H9 (cell line): Measurements from ENCODE around the gene DENND1A. TPM values are rescaled to one million over a fixed set of nuclear protein-coding genes. Genes with fewer than 3 reads are reported as not detected.

Experiments used
- DNase-seq: peaks from one replicate; pipeline ENCODE4 v3.0.0-alpha.2; 2017
- H2AFZ ChIP-seq: one replicate; pipeline ENCODE4 v1.6.1; 2013; ENCODE audit warnings: mild to moderate bottlenecking, low read length, control low read depth, moderate library complexity
- H2AK5ac ChIP-seq: 2 replicates; pipeline ENCODE4 v1.6.1; 2013; ENCODE audit warnings: low read length, control low read depth, mixed read lengths; ENCODE audit not compliant: insufficient read length
- H2BK120ac ChIP-seq: one replicate; pipeline ENCODE4 v1.6.1; 2013; ENCODE audit warnings: low read depth, mild to moderate bottlenecking, low read length, control low read depth, inconsistent platforms; ENCODE audit not compliant: poor library complexity, severe bottlenecking
- H2BK12ac ChIP-seq: 2 replicates; pipeline ENCODE4 v1.6.1; 2013; ENCODE audit warnings: low read length, control low read depth, mixed read lengths, low read depth; ENCODE audit not compliant: insufficient read length
- H2BK15ac ChIP-seq: 2 replicates; pipeline ENCODE4 v1.6.1; 2013; ENCODE audit warnings: low read depth, low read length, control low read depth
- H2BK20ac ChIP-seq: one replicate; pipeline ENCODE4 v1.6.1; 2013; ENCODE audit warnings: low read depth, mild to moderate bottlenecking, low read length, control low read depth, inconsistent platforms; ENCODE audit not compliant: poor library complexity, severe bottlenecking
- H2BK5ac ChIP-seq: 2 replicates; pipeline ENCODE4 v1.6.1; 2013; ENCODE audit warnings: low read length, control low read depth, mixed read lengths; ENCODE audit not compliant: insufficient read length
- H3K14ac ChIP-seq: 2 replicates; pipeline ENCODE4 v1.6.1; 2013; ENCODE audit warnings: low read length, control low read depth; ENCODE audit not compliant: insufficient read depth
- H3K18ac ChIP-seq: 2 replicates; pipeline ENCODE4 v1.6.1; 2013; ENCODE audit warnings: low read depth, mild to moderate bottlenecking, mixed read lengths, low read length, control low read depth; ENCODE audit not compliant: insufficient read length
- H3K23ac ChIP-seq: 2 replicates; pipeline ENCODE4 v1.6.1; 2013; ENCODE audit warnings: low read length, control low read depth, mixed read lengths, low read depth; ENCODE audit not compliant: insufficient read length
- H3K23me2 ChIP-seq: 2 replicates; pipeline ENCODE4 v1.6.1; 2013; ENCODE audit warnings: low read depth, mild to moderate bottlenecking, mixed read lengths, low read length, control low read depth; ENCODE audit not compliant: insufficient read length, poor library complexity, severe bottlenecking
- H3K27ac ChIP-seq: 2 replicates; pipeline ENCODE4 v1.5.1; 2013; ENCODE audit warnings: low read length, control low read depth, mixed read lengths, low read depth; ENCODE audit not compliant: insufficient read length
- H3K27me3 ChIP-seq: 2 replicates; pipeline ENCODE4 v1.6.1; 2013; ENCODE audit warnings: low read length, control low read depth, inconsistent platforms; ENCODE audit not compliant: insufficient read depth
- H3K4ac ChIP-seq: 2 replicates; pipeline ENCODE4 v1.6.1; 2013; ENCODE audit warnings: low read depth, mild to moderate bottlenecking, control low read depth, inconsistent platforms, low read length, moderate library complexity
- H3K4me1 ChIP-seq: 2 replicates; pipeline ENCODE4 v1.6.1; 2013; ENCODE audit warnings: low read length, control low read depth, inconsistent platforms; ENCODE audit not compliant: insufficient read depth
- H3K4me2 ChIP-seq: 2 replicates; pipeline ENCODE4 v1.6.1; 2013; ENCODE audit warnings: low read length, control low read depth, mixed read lengths; ENCODE audit not compliant: insufficient read length, insufficient read depth
- H3K56ac ChIP-seq: 2 replicates; pipeline ENCODE4 v1.6.1; 2013; ENCODE audit warnings: low read depth, mild to moderate bottlenecking, mixed read lengths, low read length, control low read depth; ENCODE audit not compliant: insufficient read length
- H3K79me1 ChIP-seq: 2 replicates; pipeline ENCODE4 v1.6.1; 2013; ENCODE audit warnings: low read depth, mild to moderate bottlenecking, moderate library complexity, low read length, control low read depth, inconsistent platforms; ENCODE audit not compliant: insufficient read depth, poor library complexity, severe bottlenecking
- H3K79me2 ChIP-seq: 2 replicates; pipeline ENCODE4 v1.6.1; 2013; ENCODE audit warnings: low read length, control low read depth, inconsistent platforms; ENCODE audit not compliant: insufficient read depth
- H3K9ac ChIP-seq: 2 replicates; pipeline ENCODE4 v1.6.1; 2013; ENCODE audit warnings: low read length, control low read depth, mixed read lengths; ENCODE audit not compliant: insufficient read length; ENCODE audit errors: extremely low read depth
- H3K9me3 ChIP-seq: one replicate; pipeline ENCODE4 v1.6.1; 2013; ENCODE audit warnings: low read depth, low read length, inconsistent platforms; ENCODE audit not compliant: control insufficient read depth
- H3T11ph ChIP-seq: one replicate; pipeline ENCODE4 v1.6.1; 2013; ENCODE audit warnings: mild to moderate bottlenecking, low read length, control low read depth, inconsistent platforms
- H4K20me1 ChIP-seq: one replicate; pipeline ENCODE4 v1.6.1; 2013; ENCODE audit not compliant: control insufficient read depth, insufficient read length, insufficient read depth
- H4K5ac ChIP-seq: 2 replicates; pipeline ENCODE4 v1.6.1; 2013; ENCODE audit warnings: low read depth, mild to moderate bottlenecking, mixed read lengths, low read length, control low read depth; ENCODE audit not compliant: insufficient read length
- H4K8ac ChIP-seq: replicated peaks from 2 replicates; pipeline ENCODE4 v1.6.1; 2013; ENCODE audit warnings: low read length, control low read depth, mixed read lengths, low read depth; ENCODE audit not compliant: insufficient read length
- H4K91ac ChIP-seq: 2 replicates; pipeline ENCODE4 v1.6.1; 2013; ENCODE audit warnings: low read depth, mild to moderate bottlenecking, moderate library complexity, mixed read lengths, low read length, control low read depth; ENCODE audit not compliant: insufficient read length
- H3K27ac Mint-ChIP-seq, 3 experiments: 2 replicates in 2 of 3; 3 replicates in 1 of 3; pipeline ENCODE4 v1.8.0; 2020 to 2021; ENCODE audit warnings: mixed read lengths in 3 of 3, mild to moderate bottlenecking in 1 of 3, moderate library complexity in 1 of 3
- H3K27me3 Mint-ChIP-seq: 2 replicates; pipeline ENCODE4 v1.8.0; 2021; ENCODE audit warnings: low read depth, mild to moderate bottlenecking, moderate library complexity, mixed read lengths
- H3K36me3 Mint-ChIP-seq, 3 experiments: 2 replicates in 2 of 3; 3 replicates in 1 of 3; pipeline ENCODE4 v1.8.0; 2020 to 2021; ENCODE audit warnings: low read depth in 3 of 3, mixed read lengths in 3 of 3; ENCODE audit not compliant: insufficient read depth in 1 of 3
- H3K4me1 Mint-ChIP-seq, 2 experiments: 2 replicates each; pipeline ENCODE4 v1.8.0; 2020; ENCODE audit warnings: mixed read lengths in 2 of 2
- H3K4me3 Mint-ChIP-seq, 2 experiments: 2 replicates in 1 of 2; 3 replicates in 1 of 2; pipeline ENCODE4 v1.8.0; 2020 to 2021; ENCODE audit warnings: mild to moderate bottlenecking in 2 of 2, mixed read lengths in 2 of 2, moderate library complexity in 1 of 2
- H3K9me3 Mint-ChIP-seq, 2 experiments: 2 replicates in 1 of 2; 3 replicates in 1 of 2; pipeline ENCODE4 v1.8.0; 2020; ENCODE audit warnings: mild to moderate bottlenecking in 2 of 2, mixed read lengths in 2 of 2, moderate library complexity in 1 of 2
- CTCF ChIP-seq: fragments of 200-600 bp; sonication (generic); conservative IDR thresholded peaks from 3 replicates; pipeline ENCODE4 v1.8.0; 2021; ENCODE audit warnings: antibody characterized with exemption, mild to moderate bottlenecking
- WGBS: extraction: QIAGEN DNeasy Blood & Tissue Kit; methylation state at CpG from one replicate; pipeline ENCODE4 v1.1.7; 2013; ENCODE audit warnings: missing lambda C conversion rate, low lambda C conversion rate, mixed read lengths; ENCODE audit not compliant: insufficient read length; ENCODE audit errors: extremely low coverage; 5-methylcytosine and 5-hydroxymethylcytosine counted together
- total RNA-seq: library from RNA; stranded (reverse); gene quantifications from 2 replicates; pipeline ENCODE4 v1.2.1, GENCODE V29; 2021

Gene DENND1A
- total RNA-seq, 1 experiment from 2014 or later, result 20.4 TPM

- no peaks in the 10 kb centered on the region for H3K9me3 ChIP-seq
These were observed 227.4 kb downstream of the DENND1A start for GRCh38 chr9:123702483-123702882.

More at GRCh38 chr9:123702483-123702882, 227.4 kb downstream of the DENND1A start:
- no peak overlapping the region for H3T11ph ChIP-seq
- H2AFZ ChIP-seq, result no peak overlapping the region
- H3K4ac ChIP-seq, result no peak overlapping the region
- H3K23ac ChIP-seq, result no peak overlapping the region
- H4K8ac ChIP-seq, result no peak overlapping the region
- no peak for TF ChIP-seq CTCF
- Mint-ChIP-seq H3K36me3 (peaks cover 6 to 19% (median 17%) of the 10 kb centered on the region in 3 experiments; a peak in 6 of 7 replicates), H3K4me3 (no peak overlapping the region), H3K9me3 (peaks cover 11 to 14% of the 10 kb centered on the region in 2 experiments; a peak in 4 of 5 replicates), H3K27ac (no peak overlapping the region), H3K27me3 (no peaks in the 10 kb centered on the region; the same call in 1 of the 2 replicates), H3K4me1 (peaks cover 5% of the 10 kb centered on the region in 2 experiments; a peak in 3 of 4 replicates)
- H4K91ac ChIP-seq, result no peak overlapping the region
- no peak overlapping the region for H3K18ac ChIP-seq
- H3K79me1 ChIP-seq, result no peaks in the 10 kb centered on the region
- no peaks in the 10 kb centered on the region for H3K4me1 ChIP-seq
- no peak overlapping the region for H2AK5ac ChIP-seq
- H3K4me2 ChIP-seq, result no peak overlapping the region
- no peak for DNase-seq
- H3K23me2 ChIP-seq, result no peaks in the 10 kb centered on the region
- no peak overlapping the region for H3K14ac ChIP-seq
- no peak overlapping the region for H4K5ac ChIP-seq
- no peak overlapping the region for H2BK15ac ChIP-seq
- H3K27me3 ChIP-seq, result no peaks in the 10 kb centered on the region
- no peak overlapping the region for H2BK12ac ChIP-seq
- no peak overlapping the region for H2BK5ac ChIP-seq
- no peak overlapping the region for H2BK120ac ChIP-seq
- H3K9ac ChIP-seq, result no peak overlapping the region
- H3K79me2 ChIP-seq, result no peaks in the 10 kb centered on the region
- H3K27ac ChIP-seq, result no peak overlapping the region
- no CpG with 5 or more reads among the region's 1 CpG for WGBS
- no peak overlapping the region for H2BK20ac ChIP-seq
- H3K56ac ChIP-seq, result no peak overlapping the region
- H4K20me1 ChIP-seq, result no peaks in the 10 kb centered on the region
